Mucosa of descending colon (tissue), 3 donors: ENCODE measurements around the gene HSP90B1. TPM values are rescaled to one million over a fixed set of nuclear protein-coding genes. Genes with fewer than 3 reads are reported as not detected.
A peak's percentile ranks its signal among the peaks of the same experiment; 100 is the strongest.

Experiments used
- ATAC-seq: fragments of 200-7000 bp; cut with Tn5 transposase; one replicate; pipeline ENCODE4 v1.9.1; 2020; ENCODE audit warnings: mild to moderate bottlenecking, moderate library complexity
- DNase-seq, 3 donors: peaks; one replicate each; pipeline ENCODE4 v3.0.0-alpha.2; 2020
- H3K36me3 ChIP-seq: fragments of 200-600 bp; one replicate; pipeline ENCODE4 v1.8.0; 2021; ENCODE audit warnings: low read depth, mild to moderate bottlenecking
- H3K4me1 ChIP-seq: fragments of 200-600 bp; one replicate; pipeline ENCODE4 v1.8.0; 2021; ENCODE audit warnings: low read depth, mild to moderate bottlenecking
- H3K4me3 ChIP-seq: fragments of 200-600 bp; one replicate; pipeline ENCODE4 v1.8.0; 2021; ENCODE audit warnings: mild to moderate bottlenecking
- H3K9me3 ChIP-seq: fragments of 200-600 bp; one replicate; pipeline ENCODE4 v1.8.0; 2021; ENCODE audit warnings: mild to moderate bottlenecking
- intact Hi-C, 2 donors: fragments of 100-400 bp; cut with DNase I in 1 of 2; cut with micrococcal nuclease in 1 of 2; formaldehyde crosslinking; loops; one replicate each; pipeline versions ENCODE4 v1.11.0 to v1.11.1; 2022; cut with DNase I, micrococcal nuclease
- total RNA-seq, 3 donors: library from RNA; stranded (reverse); fragmentation: NEBNext Ultra II Directional in 2 of 3; extraction: Animal tissue kit (Norgen Biotek cat#: 25700) in 2 of 3; gene quantifications; one replicate each; pipeline versions ENCODE4 v1.2.1 to v1.2.4, GENCODE V29; 2021 to 2023
- TF ChIP-seq, protein P1 (sequence below): fragments of 200-600 bp; IDR thresholded peaks from one replicate; pipeline ENCODE4 v1.8.0; 2022; ENCODE audit warnings: antibody characterized with exemption, mild to moderate bottlenecking
- donor health status: DM: no; HTN: no; CAD: no; lungs with moderate emphysema.
- donor health status: DM: no; HTN: no; CAD: no.
- donor health status: DM: no; HTN: yes; CAD: no.

HSP90B1 gene
- total RNA-seq, 3 donors from 2014 or later: 423 to 471 (median 461) TPM

DNA sequence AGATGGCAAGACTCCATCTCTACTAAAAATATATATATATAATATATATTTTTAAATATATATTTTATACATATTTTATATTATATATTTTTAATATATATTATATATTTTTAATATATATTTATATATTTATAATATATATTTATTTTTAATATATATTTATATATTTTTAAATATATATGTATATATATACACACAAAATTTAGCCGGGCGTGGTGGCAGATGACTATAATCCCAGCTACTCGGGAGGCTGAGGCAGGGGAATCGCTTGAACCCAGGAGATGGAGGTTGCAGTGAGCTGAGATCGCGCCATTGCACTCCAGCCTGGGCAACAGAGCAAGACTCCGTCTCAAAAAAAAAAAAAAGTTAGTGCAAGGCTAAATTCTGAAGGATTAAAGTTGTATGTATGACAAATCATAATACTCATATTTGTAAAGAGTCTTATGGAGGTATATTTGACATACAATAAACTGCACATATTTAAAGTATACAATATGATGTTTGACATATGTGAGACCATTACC lies 27.7 kb downstream of the HSP90B1 start:
- ATAC-seq (no peak), DNase-seq (no peak)
- TF ChIP-seq, protein P1, sequence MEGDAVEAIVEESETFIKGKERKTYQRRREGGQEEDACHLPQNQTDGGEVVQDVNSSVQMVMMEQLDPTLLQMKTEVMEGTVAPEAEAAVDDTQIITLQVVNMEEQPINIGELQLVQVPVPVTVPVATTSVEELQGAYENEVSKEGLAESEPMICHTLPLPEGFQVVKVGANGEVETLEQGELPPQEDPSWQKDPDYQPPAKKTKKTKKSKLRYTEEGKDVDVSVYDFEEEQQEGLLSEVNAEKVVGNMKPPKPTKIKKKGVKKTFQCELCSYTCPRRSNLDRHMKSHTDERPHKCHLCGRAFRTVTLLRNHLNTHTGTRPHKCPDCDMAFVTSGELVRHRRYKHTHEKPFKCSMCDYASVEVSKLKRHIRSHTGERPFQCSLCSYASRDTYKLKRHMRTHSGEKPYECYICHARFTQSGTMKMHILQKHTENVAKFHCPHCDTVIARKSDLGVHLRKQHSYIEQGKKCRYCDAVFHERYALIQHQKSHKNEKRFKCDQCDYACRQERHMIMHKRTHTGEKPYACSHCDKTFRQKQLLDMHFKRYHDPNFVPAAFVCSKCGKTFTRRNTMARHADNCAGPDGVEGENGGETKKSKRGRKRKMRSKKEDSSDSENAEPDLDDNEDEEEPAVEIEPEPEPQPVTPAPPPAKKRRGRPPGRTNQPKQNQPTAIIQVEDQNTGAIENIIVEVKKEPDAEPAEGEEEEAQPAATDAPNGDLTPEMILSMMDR: no peak
- intact Hi-C loops: no loop called here
- Histone ChIP-seq H3K9me3 (no peaks in the 10 kb centered on the region), H3K36me3 (no peaks in the 10 kb centered on the region), H3K4me1 (peaks cover 10% of the 10 kb centered on the region), H3K4me3 (no peak overlapping the region)

DNA sequence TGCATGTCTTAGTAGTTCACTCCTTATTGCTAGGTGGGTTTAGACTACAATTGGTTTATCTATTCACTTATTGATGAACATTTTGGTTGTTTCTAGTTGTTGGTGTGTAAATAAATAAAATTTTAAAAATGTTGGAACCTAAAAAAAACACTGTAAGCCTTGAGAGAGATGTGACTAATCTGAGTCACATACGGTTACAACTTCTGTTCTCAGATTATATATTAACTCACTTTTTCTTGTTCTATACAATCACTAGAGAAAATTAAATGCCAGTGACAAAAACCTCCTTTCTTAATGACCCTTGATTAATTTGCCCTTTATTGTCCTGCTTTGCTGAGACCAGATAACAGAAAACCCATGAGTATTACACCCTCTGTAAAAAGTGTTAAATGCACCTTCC lies 28.4 kb downstream of the HSP90B1 start:
- Histone ChIP-seq H3K9me3 (no peaks in the 10 kb centered on the region), H3K4me1 (peaks cover 10% of the 10 kb centered on the region), H3K36me3 (no peaks in the 10 kb centered on the region), H3K4me3 (no peak overlapping the region)
- ATAC-seq: no peak
- DNase-seq: no peak
- intact Hi-C loops: no loop called here
- TF ChIP-seq, protein P1: no peak

DNA sequence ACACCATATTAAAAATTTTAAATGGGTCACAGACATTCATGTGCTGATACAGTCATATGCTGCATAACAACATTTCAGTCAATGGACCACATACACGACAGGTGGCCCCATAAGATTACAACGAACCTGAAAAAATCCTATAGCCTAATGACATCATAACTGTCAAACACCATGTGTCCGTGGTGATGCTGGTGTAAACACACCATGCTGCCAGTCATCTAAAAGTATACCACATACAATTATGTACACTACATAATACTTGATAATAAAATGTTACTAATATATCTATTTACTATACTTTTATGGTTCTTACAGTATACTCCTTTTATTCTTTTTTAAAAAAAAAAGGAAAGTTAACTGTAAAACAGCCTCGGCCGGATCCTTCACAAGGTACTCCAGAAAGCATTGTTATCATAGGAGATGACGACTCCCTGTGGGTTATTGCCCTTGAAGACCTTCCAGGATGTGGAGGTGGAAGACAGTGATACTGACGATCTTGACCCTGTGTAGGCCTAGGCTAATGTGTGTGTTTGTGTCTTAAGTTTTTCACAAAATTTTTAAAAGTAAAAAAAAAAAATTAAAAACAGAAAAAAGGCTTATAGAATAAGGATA lies 30.5 kb downstream of the HSP90B1 start:
- ATAC-seq: no peak
- TF ChIP-seq, protein P1: no peak
- intact Hi-C loops: no loop called here

DNA sequence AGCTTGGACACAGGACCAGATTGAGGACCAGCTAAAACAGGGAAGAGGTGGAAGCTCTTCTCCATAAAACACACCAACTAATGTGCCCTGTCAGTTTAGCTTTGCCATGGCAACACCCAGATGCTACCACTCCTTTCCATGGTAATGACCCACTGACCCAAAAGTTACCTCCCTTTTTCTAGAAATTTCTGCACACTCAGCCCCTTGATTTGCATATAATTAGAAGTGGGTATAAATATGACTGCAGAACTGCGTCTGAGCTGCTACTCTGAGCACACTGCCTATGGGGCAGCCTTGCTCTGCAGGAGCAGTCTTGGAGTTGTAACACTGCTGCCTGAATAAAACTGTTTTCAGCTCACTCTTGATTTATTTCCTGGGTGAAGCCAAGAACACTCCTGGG lies 32.3 kb downstream of the HSP90B1 start:
- H3K4me3 ChIP-seq: no peak overlapping the region
- ATAC-seq (no peak), DNase-seq (no peak)
- intact Hi-C loops: no loop called here
- no peaks in the 10 kb centered on the region for H3K36me3 ChIP-seq
- peaks cover 8% of the 10 kb centered on the region for H3K4me1 ChIP-seq
- H3K9me3 ChIP-seq: no peaks in the 10 kb centered on the region
- TF ChIP-seq, protein P1: no peak

More for the DNA sequence above, 30.5 kb downstream of the HSP90B1 start:
- no peaks in the 10 kb centered on the region for H3K36me3 ChIP-seq
- H3K9me3 ChIP-seq: no peaks in the 10 kb centered on the region
- no peak for DNase-seq
- H3K4me3 ChIP-seq: no peak overlapping the region
- peaks cover 15% of the 10 kb centered on the region for H3K4me1 ChIP-seq

DNA sequence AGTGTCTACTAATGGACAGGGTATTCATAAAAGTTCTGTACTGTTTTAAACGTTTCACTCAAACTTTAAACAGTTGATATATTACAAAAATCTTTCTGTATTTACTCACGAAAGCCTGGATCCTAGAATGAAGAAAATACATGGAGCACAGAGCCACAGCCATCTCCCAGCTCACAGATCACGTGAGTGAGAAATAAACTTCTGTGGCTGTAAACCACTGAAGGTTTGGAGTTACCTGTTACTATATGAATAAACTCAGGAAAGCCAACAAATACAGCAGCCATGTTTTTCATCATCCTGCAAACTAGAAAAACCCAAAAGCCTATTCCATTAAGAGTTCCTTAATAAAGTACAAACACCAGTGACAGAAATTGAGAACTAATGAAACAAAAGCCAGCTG lies 34.6 kb downstream of the HSP90B1 start:
- peaks cover 8% of the 10 kb centered on the region for H3K4me1 ChIP-seq
- ATAC-seq (no peak), DNase-seq (no peak)
- intact Hi-C loops: no loop called here
- no peaks in the 10 kb centered on the region for H3K36me3 ChIP-seq
- H3K9me3 ChIP-seq: no peaks in the 10 kb centered on the region
- TF ChIP-seq, protein P1: no peak
- peak overlapping the region; percentile 69 for H3K4me3 ChIP-seq

DNA sequence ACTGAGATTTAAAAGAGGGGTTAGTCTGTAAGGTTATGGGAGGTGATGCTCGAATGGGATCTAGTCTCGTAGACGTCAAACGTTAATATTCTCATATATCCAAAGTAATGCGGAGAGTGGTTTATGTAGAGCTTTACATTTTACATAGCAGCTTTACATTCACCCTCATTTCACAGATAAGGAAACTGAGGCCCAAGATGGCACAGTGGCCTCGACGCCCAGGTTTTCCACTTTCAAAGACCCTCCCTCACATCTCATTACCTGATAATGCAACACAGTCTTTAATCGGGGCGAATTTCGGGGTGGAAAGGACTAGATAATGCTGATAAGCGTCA lies 35.0 kb downstream of the HSP90B1 start:
- H3K9me3 ChIP-seq: no peaks in the 10 kb centered on the region
- TF ChIP-seq, protein P1: no peak
- H3K36me3 ChIP-seq: no peaks in the 10 kb centered on the region
- intact Hi-C loops: no loop called here
- DNase-seq: no peak
- peak overlapping the region; percentile 69 for H3K4me3 ChIP-seq
- peaks cover 8% of the 10 kb centered on the region for H3K4me1 ChIP-seq
- ATAC-seq: no peak
